Umbilical cord (tissue), 2 donors: ENCODE data around the gene MCUR1. TPM values are rescaled to one million over a fixed set of nuclear protein-coding genes. Genes with fewer than 3 reads are reported as not detected.
"Not testable (repeated sequence)": the region's sequence is repeated elsewhere in the genome, so short reads cannot be mapped to it uniquely, and the experiment has no call there.

Source experiments
- DNase-seq: peaks from one replicate; pipeline ENCODE4 v3.0.0-alpha.2; 2015; ENCODE audit warnings: low spot score
- total RNA-seq: library from RNA; depleted of rRNA; stranded (reverse); fragments of >200 nt; gene quantifications from one replicate; pipeline ENCODE4 v1.2.3, GENCODE V29; 2014; ENCODE audit warnings: low replicate concordance; ENCODE audit not compliant: insufficient read depth

The MCUR1 gene
- total RNA-seq, 1 donor from 2014 or later: 10.1 TPM

DNA sequence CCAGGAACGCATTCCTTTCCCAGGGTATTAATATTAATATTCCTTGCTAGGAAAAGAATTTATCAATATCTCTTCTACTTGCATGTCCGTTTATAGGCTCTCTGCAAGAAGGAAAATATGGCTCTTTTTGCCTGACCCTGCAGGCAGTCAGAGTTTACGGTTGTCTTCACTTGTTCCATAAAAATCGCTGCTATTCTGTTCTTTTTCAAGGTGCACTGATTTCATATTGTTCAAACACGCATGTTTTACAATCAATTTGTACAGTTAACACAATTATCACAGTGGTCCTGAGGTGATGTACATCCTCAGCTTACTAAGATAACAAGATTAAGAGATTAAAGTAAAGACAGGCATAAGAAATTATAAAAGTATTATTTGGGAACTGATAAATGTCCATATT lies 15.1 kb upstream of the MCUR1 start:
- not testable (repeated sequence) for DNase-seq

DNA sequence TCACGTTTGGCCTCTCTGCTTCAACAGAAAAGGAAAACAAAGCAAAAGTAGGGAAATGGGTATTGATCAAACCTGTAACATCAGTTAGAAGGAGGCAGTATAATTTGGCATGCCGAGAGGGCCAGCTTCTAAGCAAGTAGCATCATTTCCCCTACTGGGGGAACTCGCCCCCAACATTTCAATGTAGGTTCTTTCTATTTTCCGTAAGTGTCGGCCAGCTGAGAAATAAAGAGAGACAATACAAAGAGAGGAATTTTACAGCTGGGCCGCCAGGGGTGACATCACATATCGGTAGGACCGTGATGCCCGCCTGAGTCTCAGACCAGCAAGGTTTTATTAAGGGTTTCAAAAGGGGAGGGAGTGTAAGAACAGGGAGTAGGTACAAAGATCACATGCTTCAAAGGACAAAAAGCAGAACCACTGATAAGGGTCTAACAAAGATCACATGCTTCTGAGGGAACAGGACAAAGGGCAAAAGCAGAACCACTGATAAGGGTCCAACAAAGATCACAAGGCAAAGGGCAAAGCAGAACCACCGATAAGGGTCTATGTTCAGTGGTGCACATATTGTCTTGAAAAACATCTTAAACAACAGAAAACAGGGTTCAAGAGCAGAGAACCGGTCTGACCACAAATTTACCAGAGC lies 14.4 kb upstream of the MCUR1 start:
- DNase-seq: not testable (repeated sequence)

DNA sequence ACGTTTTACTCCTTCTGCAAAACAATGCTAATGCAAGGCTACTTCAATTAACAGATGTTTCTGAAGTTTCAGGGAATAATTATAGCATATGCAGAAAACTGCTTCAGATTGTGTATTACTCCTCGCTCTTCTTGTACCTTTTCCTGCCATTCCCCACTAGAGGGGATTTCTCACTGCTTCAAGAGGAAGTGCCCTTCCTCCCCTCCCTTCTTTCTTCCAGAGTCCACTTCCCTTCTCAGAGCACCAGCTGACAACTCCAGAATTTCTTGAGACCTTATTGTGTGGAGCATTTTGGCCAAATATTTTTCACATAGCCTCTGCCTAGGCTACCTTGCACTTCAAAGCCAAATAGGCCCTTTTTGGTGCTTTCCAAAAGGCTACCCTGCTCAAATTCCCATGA lies 12.7 kb upstream of the MCUR1 start:
- no peak for DNase-seq

DNA sequence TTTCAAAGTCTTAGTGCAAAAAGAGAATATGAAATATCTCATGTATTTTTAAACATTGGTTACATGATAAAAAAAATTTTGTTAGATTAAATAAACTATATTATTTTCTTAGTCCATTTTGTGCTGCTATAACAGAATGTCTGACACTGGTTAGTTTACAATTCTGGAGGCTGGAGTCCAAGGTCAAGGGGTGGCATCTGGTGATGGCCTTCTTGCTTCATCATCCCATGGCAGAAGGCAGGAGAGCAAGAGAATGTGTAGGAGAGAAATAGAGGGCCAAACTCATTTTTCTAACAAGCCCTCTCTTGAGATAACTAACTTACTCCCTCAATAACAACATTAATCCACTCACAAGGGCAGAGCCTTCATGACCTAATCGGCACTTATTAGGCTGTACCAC lies 11.5 kb upstream of the MCUR1 start:
- DNase-seq: no peak

DNA sequence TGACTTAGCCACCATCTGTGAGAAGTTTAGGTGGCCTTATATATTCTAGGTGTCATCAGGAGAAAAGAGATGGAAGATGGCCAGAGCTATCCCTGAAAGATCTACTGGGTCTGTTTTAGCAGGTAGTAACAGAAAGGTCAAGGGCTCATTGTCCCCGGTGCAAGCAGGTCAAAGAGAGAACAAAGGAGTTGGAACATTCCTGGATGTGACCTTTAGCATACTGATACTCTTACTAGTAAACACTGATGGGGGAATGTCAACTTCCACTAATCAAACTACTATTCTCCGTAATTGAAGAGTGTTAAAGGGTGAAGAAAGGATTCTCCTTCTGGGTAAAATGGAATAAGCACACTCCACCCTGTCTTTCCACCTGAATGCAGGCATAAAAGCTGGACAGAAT lies 4.0 kb upstream of the MCUR1 start:
- no peak for DNase-seq

DNA sequence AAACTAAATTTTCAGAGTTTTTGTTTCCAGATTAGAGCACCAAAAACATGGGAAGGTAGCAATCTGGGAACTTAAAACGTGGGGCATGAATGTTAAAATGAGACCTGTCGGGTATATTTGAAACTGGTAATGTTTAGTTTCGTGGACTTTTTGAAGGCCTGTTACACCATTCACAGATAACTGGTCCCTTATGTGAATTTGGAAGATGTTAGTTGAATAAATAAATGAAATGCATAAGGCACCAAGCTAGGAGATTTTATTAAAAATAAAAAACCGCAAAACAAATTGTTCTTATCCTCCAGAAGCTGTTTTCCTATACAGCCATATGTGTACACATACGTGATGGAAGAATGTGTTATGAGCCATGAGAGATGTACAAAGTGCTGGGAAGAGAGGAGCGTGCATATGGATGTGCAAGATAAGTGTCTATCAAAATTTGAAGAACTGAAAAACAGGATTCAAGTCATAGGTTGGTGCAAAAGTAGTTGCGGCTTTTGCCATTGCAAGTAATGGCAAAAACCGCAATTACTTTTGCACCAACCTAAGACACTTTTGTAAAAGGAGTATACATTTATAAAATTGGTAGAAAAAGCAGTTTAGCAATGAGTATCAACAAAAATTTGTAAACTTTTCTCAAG lies 700 bp upstream of the MCUR1 start:
- peak; percentile 13 for DNase-seq

DNA sequence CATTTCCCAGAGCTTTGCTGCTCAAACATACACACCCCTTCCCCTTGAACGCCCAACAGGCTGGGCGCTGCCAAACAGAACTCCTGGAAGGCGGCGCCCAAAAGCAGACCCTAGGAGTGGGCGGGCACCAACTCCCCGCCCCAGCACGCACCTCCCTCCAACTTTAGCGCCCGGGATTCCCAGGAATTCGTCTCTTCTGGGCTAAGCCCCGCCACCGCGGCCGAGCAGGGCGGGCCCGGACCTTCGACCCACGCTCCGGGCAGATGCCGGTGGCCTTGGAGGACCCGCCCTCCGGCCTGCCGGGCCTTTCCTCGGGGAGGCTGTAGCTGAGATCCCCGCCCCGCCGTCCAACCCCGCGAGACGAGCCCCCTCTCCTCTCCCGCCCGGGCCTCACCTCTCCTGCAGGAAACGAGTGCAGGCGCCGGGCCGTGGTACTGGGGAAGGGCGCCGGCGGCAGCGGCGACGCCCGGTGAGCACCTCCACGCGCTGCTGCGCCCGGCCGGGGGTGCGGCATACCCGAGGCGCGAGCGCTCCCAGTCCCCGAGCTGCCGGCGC lies 659 bp downstream of the MCUR1 start:
- DNase-seq: peak; percentile 92

DNA sequence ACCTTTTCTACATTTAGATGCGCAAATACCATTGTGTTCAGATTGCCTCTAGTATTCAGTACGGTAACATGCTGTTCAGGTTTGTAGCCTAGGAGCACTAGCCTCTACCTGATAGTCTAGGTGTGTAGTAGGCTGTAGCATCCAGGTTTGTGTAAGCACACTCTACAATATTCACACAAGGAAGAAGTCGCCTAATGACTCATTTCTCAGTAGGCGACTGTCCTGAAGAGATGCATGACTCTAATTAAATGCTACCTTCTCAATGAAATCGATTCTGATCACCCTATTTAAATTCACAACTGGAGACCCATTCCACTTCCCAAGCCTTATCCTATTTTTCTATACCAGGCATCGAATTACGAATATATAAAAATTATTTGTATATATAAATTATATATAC lies 1.3 kb downstream of the MCUR1 start:
- no peak for DNase-seq

DNA sequence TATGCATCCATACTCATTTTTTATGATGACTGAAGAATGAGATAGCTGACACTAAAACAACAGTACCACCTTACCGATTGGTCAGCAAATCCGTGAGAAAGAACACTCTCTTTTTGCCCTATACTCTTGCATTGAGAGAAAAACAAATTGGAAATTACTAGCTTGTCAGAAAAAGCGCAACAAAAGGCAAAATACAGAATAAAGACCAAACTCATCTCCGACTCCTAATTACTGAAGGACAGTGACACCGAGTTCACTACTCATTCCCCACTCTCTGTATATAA lies 2.1 kb downstream of the MCUR1 start:
- no peak for DNase-seq

DNA sequence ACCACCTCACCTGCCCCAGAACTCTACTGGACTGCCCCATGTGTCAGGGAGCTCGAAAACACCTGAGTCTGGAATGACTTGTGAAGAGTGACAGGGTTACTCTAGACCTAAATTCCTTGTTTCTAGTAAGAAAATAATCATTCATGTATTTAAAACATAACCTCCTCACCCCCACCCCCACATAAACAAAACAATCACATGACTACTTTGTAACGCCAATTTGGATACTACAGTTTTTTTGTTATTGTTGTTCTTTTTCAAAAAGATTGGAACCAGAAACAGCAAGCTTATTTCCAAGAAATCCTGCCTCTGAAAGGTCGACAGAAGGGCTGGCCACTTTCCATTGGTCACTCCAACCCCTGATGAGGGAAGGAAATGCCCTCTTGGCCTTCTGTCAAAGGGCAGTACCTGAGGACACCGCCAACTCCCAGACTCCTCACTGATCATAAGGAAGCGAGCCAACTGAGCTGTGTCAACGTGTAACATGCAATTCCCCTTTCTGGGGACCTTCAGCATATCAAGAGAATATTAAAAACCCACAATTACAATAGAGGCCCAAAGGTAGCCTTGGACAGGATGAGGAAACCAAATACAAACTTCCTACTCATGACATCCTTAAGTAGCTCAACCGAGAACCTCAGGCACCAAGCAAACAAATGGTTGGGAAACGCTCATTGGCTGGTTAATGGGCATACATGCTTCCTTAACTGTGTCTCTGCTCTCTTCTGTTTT lies 2.6 kb downstream of the MCUR1 start:
- no peak for DNase-seq

DNA sequence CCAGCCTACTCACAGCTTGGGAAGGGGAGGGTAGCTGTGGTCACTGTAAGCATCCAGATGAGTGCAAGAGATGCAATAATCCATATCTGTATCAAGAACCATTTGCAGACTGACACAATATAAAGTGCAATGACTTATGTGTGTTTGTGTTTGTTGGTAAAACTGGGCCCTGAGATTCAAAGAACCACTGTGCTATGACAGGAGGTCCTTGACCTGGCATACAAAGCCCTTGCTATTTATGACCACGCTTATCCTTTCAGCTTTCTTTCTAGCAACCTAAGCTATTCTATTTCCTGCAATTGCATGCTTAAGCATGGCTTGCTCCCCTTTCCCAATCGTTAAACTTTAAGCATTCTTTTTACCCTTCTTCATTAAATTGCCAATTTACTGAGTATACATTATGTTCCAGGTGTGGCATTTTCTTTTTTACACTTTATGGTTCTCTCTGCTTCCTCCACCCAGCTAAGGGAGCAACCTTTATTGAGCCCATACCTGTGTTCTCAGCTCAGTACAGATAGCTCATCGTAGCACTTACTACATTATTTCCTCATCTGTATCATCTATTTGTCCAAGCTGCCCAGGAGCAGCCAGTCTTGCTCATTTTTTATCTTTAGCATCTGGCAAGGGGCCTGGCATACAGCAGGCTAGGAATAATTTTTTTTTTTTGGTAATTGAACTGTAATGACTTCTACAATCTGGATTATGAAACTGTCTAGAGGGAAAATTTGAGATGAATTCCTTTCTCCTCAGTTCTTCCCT lies 3.5 kb downstream of the MCUR1 start:
- no peak for DNase-seq

DNA sequence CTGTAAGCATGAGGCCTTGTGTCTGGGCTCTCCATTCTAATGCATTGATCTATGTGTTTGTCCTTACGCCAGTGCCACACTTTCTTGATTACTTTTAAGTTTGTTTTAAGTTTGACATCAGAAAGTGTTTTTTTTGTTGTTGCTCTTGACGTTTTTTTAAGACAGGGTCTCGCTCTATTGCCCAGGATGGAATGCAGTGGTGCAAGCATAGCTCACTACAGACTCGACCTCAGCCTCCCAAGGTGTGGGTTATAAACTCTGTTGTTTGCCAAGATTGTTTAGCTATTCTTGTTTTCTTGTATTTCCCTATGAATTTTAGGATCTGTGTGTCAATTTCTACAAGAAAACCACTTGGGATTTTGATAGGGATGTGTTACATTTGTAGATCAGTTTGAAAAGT lies 5.6 kb downstream of the MCUR1 start:
- no peak for DNase-seq

DNA sequence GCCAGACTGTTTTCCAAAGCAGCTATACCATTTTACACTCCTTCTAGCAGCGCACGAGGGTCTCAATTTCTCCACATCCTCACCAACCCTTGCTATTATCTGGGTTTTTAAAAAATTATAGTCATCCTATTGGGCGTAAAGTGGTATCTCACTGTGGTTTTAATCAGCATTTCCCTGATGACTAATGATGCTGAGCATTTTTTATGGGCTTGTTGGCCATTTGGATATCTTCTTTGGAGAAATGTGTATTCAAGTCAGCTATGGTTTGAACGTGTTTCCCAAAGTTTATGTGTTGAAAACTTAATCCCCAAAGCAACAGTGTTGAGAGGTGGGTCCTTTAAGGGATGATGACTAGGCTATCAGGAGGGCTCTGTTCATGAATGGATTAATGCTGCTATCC lies 6.7 kb downstream of the MCUR1 start:
- no peak for DNase-seq

DNA sequence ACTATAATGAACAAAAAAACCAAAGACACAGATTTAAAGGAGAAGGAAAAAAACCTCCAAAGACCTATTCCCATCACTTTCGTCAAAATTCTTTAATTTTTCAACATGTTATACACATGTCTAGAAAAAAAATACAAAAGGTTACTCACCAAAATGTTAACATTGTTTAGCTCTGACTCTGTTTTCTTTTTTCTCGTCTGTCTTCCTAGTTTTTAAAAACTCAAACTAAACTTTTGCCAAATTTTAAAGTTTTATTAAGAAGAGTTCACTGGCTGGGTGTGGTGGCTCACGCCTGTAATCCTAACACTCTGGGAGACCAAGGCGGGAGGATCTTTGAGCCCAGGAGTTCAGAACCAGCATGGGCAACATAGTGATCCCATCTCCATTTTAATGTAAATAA lies 10.8 kb downstream of the MCUR1 start:
- no peak for DNase-seq

DNA sequence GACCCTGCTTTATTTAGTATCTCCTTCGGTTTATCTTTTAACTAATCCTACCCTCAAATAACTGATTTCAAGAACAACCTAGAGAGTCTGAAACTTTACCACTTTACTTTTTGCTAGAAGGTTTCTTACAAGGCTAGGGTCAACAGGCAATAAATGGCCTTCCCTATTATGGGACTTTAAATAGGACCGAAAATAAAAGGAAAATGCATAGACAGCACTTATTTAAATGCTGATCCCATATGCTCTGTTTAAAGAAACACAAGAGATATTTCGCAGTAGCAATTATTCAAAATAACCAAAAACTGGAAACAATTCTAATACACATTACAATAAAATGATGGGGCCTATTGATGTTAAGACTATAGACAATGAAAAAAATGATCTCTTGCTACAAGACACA lies 13.7 kb downstream of the MCUR1 start:
- no peak for DNase-seq

DNA sequence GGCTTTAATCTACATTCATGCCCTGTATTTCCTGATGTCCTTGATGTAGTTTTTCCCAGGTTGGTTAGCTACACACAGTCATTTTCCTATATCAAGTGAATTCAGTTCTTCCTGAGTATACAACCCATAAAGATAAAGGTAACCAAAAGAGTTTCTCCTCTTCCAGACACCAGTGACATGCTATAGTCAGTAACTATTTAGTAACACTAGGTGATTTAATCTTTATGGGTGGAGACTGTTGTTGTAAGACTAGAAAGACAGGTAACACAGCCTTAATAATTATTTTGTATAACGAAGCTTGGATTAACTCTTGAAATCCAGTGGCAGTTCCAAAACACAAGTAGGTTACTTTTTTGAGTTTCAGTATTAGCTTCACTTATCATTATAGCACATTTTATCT lies 17.6 kb downstream of the MCUR1 start:
- DNase-seq: peak; percentile 24

DNA sequence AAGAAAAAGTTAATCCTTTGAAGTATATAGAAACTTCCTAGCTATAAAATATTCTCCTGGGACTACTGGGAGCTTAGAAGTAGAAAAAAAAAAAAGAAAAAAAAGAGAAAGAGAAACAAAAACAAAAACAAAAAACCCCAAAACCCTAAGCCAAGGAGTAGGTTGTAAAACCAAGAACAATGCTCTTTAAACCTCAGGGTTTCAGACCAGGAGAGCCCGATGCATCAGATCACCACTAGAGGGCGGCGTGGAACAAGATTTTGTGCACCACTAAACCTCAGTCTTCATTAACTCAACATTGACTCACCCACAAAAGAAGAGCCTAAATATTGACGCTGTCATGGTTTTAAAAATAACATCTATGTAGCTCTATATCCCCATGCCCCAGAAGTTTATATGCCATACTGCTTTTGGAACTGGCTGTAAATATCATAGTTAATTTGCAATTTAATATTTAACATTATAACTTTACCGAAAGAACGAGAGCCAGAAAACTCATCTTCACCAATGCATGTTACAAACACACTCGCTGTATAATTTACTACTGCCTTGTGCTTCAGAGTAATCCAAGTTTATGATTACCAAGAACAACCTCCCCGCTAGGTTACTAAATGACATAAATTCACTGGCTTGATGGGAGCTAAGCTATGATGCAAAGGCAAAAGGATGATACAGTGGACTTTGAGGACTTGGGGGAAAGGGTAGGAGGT lies 19.2 kb downstream of the MCUR1 start:
- DNase-seq: peak; percentile 83

DNA sequence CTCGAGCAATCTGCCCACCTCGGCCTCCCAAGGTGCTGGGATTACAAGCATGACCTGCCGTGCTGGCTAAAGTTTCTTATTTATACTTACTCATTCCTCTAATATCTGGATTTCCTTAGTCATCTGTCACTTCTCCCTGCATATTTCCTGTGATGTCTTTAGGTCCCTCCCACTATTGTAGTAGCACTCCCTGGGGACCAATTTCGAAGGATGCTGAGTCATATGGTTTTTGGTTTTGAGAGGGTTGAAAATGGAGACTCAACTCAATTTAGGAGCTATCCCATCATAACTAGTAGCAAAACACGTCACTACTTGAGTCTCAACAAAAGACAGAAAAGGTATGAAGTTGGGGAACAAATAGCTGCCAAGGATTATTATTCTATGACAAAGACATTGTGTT lies 20.2 kb downstream of the MCUR1 start:
- DNase-seq: no peak

DNA sequence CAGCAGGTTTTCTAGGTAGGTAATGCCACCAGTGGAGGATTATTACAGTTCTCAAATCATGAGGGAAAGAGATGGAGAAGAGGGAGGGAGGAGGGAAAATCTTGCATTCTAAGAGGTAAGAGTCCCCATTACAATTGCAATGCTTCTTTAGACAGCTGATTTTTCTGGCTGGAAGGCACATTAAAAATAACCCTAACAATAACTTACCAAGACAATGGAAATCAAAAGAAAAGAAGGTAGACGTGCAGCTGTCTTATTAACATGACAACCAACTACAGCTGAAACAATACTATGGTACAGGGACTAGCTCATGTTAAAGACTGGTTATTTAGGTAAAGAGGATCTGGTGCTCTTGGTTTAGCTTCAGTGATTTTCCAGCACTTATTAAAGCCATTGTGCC lies 24.6 kb downstream of the MCUR1 start:
- DNase-seq: no peak

DNA sequence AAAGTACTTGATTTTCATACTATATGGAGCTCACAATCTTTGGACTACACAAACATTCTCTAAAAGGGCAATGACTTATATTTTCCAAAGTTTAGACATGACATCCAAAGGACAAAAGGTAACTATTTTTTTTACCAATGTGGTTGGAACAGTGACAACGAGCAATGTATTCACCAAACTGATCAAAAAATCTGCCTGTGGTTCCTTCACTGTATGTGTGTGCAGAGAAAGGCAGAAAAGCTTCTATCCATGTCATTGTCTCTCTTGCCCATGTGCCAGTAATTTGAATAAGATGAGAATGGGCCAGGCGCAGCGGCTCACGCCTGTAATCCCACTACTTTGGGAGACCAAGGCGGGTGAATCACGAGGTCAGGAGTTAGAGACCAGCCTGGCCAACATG lies 25.5 kb downstream of the MCUR1 start:
- no peak for DNase-seq

DNA sequence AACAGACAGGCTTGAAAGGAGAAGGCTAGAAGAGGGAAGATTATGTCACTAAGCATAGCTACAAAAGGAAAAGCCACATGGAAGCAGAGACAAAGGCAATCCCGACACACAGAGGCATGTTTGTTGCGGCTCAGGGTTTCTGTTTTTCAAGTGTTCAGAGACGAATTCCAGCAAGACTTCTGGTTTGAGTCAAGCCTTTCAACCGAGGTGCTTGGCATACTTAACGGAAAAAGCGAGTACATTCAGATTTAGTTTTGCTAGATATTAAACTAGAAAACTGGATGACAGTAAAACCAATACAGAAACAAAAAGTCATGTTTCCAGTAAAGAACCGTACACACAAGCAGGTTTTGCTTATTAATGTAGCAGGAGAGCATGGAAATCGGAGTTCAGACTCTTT lies 27.2 kb downstream of the MCUR1 start:
- DNase-seq: peak; percentile 93

DNA sequence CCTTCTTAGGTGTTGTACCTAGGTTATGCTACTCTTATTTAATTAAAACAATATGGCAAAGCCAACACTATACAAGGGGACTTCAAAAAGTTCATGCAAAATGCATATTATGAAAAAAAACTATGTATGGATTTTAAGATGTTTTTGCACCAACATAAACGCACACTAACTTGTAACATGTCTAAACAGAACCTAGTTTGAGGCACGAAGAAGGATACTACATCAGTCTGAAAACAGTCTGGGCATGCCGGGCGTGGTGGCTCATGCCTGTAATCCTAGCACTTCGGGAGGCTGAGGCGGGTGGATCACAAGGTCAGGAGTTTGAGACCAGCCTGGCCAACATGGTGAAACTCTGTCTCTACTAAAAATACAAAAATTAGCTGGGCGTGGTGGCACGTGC lies 34.2 kb downstream of the MCUR1 start:
- DNase-seq: not testable (repeated sequence)
